Measurements from ENCODE around the gene MTF2.

DNA sequence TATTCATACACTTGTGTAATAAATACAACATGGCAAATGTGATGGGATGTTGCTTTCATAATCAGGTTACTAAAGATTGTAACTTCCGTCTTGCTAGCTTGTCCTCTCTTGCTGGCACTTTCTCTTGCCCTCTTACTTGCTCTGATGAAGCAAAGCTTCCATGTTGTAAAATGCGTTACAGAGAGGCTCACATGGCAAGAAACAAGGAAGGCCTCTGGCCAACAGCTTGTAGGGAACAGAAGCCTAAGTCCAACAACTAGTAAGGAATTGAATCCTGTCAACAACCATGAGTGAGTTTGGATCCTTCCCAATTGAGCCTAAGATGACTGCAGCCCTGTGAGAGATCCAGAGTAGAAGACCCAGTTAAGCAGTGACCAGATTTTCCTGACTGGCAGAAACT lies 85.7 kb downstream of the MTF2 start:
- TF ChIP-seq POLR2AphosphoS5 (IDR thresholded peaks at IDR 0.05; ENCODE audit: low read depth) (no peak), SPI1 (IDR thresholded peaks at IDR 0.05; ENCODE audit: borderline replicate concordance, low read depth) (no peak)
- TF ChIP-seq, protein P1, sequence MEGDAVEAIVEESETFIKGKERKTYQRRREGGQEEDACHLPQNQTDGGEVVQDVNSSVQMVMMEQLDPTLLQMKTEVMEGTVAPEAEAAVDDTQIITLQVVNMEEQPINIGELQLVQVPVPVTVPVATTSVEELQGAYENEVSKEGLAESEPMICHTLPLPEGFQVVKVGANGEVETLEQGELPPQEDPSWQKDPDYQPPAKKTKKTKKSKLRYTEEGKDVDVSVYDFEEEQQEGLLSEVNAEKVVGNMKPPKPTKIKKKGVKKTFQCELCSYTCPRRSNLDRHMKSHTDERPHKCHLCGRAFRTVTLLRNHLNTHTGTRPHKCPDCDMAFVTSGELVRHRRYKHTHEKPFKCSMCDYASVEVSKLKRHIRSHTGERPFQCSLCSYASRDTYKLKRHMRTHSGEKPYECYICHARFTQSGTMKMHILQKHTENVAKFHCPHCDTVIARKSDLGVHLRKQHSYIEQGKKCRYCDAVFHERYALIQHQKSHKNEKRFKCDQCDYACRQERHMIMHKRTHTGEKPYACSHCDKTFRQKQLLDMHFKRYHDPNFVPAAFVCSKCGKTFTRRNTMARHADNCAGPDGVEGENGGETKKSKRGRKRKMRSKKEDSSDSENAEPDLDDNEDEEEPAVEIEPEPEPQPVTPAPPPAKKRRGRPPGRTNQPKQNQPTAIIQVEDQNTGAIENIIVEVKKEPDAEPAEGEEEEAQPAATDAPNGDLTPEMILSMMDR (IDR thresholded peaks at IDR 0.05; ENCODE audit: insufficient read depth, low read length) = no peak
